Activated naive CD4-positive, alpha-beta T cell treated with anti-CD3 and anti-CD28 coated beads, Interleukin-2, amount 50 U/mL, for 24 hours (primary cell): ENCODE measurements around the gene PRKAG3.

ENCODE experiments used
- H3K27ac Mint-ChIP-seq: one replicate; pipeline ENCODE4 v1.8.0; 2021; ENCODE audit warnings: mild to moderate bottlenecking, mixed read lengths
- H3K27me3 Mint-ChIP-seq: one replicate; pipeline ENCODE4 v1.8.0; 2021; ENCODE audit warnings: mixed read lengths
- H3K36me3 Mint-ChIP-seq: one replicate; pipeline ENCODE4 v1.8.0; 2021; ENCODE audit warnings: mixed read lengths
- H3K4me1 Mint-ChIP-seq: one replicate; pipeline ENCODE4 v1.8.0; 2021; ENCODE audit warnings: mixed read lengths
- H3K4me3 Mint-ChIP-seq: one replicate; pipeline ENCODE4 v1.8.0; 2021; ENCODE audit warnings: mild to moderate bottlenecking, mixed read lengths
- H3K9me3 Mint-ChIP-seq: one replicate; pipeline ENCODE4 v1.8.0; 2021; ENCODE audit warnings: mixed read lengths

PRKAG3 gene

DNA sequence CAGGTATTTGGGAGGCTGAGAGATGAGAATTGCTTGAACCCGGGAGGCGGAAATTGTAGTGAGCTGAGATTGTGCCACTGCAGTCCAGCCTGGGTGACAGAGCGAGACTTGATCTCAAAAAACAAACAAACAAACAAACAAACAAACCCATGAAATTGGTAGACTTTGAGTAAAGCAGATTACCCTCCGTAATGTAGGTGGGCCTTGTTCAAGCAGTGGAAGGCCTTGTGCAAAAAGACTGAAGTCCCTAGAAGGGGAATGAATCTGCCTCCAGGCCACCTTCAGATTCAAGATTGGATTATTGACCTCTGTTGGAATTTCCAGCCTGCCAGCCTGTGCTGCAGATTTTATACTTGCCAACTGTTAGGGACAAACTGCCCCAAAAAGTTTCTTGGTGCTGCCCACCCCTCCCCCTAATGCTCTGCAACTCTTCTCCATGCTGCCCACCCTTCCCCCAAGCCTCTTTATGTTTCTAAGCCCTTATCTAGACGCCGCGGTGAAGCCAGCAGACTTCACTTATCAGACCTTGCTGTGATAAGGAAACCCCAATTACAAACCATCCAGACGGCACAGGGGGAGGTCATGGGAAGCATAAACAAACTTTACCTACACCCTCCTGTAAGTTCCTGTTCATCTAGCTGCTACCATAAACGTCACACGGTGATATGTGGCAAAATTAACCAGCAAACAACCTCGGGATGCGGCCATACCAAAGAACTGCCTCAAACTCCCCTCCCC, 32.7 kb downstream of the PRKAG3 start:
- Mint-ChIP-seq H3K27ac (no peak overlapping the region), H3K9me3 (no peaks in the 10 kb centered on the region), H3K27me3 (peaks cover 15% of the 10 kb centered on the region), H3K4me3 (no peak overlapping the region), H3K4me1 (no peaks in the 10 kb centered on the region), H3K36me3 (no peaks in the 10 kb centered on the region)

- H3K27me3 Mint-ChIP-seq = peaks cover 13% of the 10 kb centered on the region
- H3K4me3 Mint-ChIP-seq = no peak overlapping the region
- H3K27ac Mint-ChIP-seq = no peak overlapping the region
- no peaks in the 10 kb centered on the region for H3K9me3 Mint-ChIP-seq
- no peaks in the 10 kb centered on the region for H3K4me1 Mint-ChIP-seq
- H3K36me3 Mint-ChIP-seq = no peaks in the 10 kb centered on the region
These were observed 34.9 kb downstream of the PRKAG3 start for GRCh38 chr2:218796691-218797090.

DNA sequence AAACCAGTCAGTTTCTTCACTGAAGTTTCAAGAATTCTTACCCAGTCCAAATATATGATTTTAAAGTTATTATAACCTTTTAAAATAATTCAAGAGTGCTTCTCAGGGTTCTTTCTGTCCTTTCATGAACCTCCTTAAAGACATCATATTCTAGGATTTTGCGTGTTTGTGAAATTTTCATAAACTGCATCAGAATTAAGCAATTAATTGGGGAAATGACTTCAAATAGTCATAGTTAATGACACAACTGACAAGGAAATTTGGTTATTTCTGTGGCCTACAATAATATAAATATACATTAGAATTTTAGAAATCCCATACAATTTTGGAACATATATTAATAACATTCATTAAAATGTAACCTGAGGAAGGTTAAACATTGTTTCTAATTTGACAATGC, 39.2 kb downstream of the PRKAG3 start:
- Mint-ChIP-seq H3K36me3 (peaks cover 7% of the 10 kb centered on the region), H3K27me3 (peaks cover 13% of the 10 kb centered on the region), H3K9me3 (no peaks in the 10 kb centered on the region), H3K4me3 (no peak overlapping the region), H3K27ac (no peak overlapping the region), H3K4me1 (no peaks in the 10 kb centered on the region)

DNA sequence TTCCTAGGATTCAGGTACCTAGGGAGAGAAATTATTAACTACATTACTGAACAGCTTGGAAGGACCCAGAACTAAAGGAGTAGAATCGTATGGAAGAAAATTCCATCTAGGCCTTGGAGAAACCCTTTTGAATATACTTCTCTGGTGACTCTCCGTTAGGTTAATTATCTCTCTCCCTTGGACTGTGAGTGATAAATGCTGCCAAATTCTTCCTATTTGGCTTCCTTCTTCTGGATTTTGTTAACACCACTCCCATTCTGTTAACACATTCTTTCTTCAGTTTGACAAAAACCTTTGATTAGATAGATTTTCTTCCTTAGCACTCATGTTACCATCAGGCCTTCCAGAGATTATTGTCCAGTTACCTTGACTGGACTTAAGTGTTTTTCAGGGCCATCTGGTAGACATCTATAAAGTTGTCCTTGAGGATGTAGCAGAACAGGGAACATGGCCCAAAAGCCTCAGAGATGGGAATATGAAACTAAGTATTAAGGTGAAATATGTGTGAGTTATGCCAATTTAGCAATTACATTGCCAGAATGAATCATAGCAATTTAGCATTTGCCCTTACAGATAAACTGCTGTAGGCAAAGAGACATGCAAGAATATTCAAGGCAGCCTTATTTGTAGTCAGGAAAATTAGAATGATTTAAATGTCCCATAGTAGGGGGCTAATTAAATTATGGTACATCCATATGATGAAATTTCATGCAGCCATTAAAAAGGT, 42.9 kb downstream of the PRKAG3 start:
- peaks cover 7% of the 10 kb centered on the region for H3K36me3 Mint-ChIP-seq
- H3K4me1 Mint-ChIP-seq = no peaks in the 10 kb centered on the region
- peaks cover 26% of the 10 kb centered on the region for H3K27me3 Mint-ChIP-seq
- H3K4me3 Mint-ChIP-seq = no peak overlapping the region
- H3K27ac Mint-ChIP-seq = no peak overlapping the region
- H3K9me3 Mint-ChIP-seq = no peaks in the 10 kb centered on the region

- Mint-ChIP-seq H3K4me3 (no peak overlapping the region), H3K27ac (no peak overlapping the region), H3K36me3 (peaks cover 7% of the 10 kb centered on the region), H3K4me1 (peaks cover 4% of the 10 kb centered on the region), H3K9me3 (no peaks in the 10 kb centered on the region), H3K27me3 (peaks cover 38% of the 10 kb centered on the region)
These were observed 45.5 kb downstream of the PRKAG3 start for GRCh38 chr2:218786133-218786532.

DNA sequence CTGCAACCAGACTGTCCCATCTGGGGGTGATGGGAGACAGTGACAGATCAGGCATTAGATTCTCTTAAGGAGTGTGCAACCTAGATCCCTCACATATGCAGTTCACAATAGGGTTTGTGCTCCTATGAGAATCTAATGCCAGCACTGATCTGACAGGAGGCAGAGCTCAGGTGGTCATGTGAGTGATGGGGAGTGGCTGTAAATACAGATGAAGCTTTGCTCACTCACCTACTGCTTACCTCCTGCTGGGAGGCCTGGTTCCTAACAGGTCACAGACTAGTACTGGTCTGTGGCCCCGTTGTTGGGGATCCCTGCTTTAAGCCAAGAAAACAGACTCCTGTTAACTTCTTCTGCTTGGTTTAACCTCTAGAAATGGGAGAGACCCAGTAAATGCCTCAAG, 46.5 kb downstream of the PRKAG3 start:
- Mint-ChIP-seq H3K4me3 (no peak overlapping the region), H3K4me1 (peaks cover 6% of the 10 kb centered on the region), H3K36me3 (peaks cover 9% of the 10 kb centered on the region), H3K27ac (no peak overlapping the region), H3K9me3 (no peaks in the 10 kb centered on the region), H3K27me3 (peaks cover 43% of the 10 kb centered on the region)

GRCh38 chr2:218783688-218784087, 47.9 kb downstream of the PRKAG3 start:
- Mint-ChIP-seq H3K27me3 (peaks cover 51% of the 10 kb centered on the region), H3K36me3 (peaks cover 19% of the 10 kb centered on the region), H3K9me3 (peaks cover 5% of the 10 kb centered on the region), H3K4me3 (no peak overlapping the region), H3K4me1 (peaks cover 6% of the 10 kb centered on the region), H3K27ac (no peak overlapping the region)

DNA sequence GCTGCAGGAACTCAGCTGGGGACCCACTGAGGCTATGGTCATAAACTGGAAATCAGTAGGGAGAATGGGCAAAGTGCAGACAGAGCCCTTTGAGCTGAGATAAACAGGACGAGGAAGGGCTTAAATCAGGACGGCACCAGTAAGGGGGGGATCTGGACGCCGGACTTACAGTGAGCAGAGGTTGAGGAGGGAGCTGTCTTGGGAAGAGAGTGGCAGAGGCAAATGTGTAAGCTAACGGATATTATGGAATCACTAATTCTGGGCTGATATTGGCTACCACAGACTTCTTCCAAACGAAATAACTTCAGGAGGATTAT, 49.1 kb downstream of the PRKAG3 start:
- Mint-ChIP-seq H3K27ac (no peak overlapping the region), H3K9me3 (peaks cover 5% of the 10 kb centered on the region), H3K36me3 (peaks cover 15% of the 10 kb centered on the region), H3K4me1 (peaks cover 6% of the 10 kb centered on the region), H3K27me3 (peaks cover 48% of the 10 kb centered on the region), H3K4me3 (no peak overlapping the region)

DNA sequence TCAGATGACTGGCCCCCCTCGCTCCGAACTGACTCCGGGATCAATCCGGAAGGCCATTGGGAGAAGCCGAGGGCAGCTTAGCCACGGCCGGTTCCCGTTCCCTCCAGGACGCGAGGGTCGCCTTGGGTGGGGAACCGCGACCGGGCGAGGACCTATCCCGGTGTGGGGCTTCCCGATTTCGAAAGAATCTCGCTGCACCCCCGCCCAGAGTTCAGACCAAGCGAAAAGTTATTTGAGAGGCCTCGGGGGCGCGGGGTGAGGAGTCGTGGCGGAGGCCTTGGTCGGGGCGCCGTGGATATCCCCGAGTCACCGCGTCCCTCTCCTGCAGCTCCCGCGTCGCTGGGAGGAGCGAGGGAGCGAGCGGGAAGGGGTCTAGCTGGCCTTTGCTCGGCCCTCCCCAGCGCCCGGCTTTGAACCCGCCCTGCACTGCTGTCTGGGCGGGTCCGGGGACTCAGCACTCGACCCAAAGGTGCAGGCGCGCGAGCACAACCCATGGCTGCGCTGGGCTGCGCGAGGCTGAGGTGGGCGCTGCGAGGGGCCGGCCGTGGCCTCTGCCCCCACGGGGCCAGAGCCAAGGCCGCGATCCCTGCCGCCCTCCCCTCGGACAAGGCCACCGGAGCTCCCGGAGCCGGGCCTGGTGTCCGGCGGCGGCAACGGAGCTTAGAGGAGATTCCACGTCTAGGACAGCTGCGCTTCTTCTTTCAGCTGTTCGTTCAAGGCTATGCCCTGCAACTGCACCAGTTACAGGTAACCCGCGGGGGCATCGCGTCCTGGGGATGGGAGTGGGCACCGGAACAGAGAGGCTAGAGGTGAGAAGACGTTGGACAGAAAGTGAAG, 49.7 kb downstream of the PRKAG3 start, which contains the start of gene CYP27A1:
CYP27A1 (plus strand) TSS at position 457 of the 837 bp plus-strand sequence; CDS start at position 493, 36 bp downstream.
- H3K4me1 Mint-ChIP-seq = peaks cover 6% of the 10 kb centered on the region
- H3K4me3 Mint-ChIP-seq = peak within 1 kb of the TSS; percentile 38
- peaks cover 20% of the 10 kb centered on the region for H3K36me3 Mint-ChIP-seq
- no peak within 1 kb of the TSS for H3K27ac Mint-ChIP-seq
- peaks cover 5% of the 10 kb centered on the region for H3K9me3 Mint-ChIP-seq
- H3K27me3 Mint-ChIP-seq = peaks cover 48% of the 10 kb centered on the region

DNA sequence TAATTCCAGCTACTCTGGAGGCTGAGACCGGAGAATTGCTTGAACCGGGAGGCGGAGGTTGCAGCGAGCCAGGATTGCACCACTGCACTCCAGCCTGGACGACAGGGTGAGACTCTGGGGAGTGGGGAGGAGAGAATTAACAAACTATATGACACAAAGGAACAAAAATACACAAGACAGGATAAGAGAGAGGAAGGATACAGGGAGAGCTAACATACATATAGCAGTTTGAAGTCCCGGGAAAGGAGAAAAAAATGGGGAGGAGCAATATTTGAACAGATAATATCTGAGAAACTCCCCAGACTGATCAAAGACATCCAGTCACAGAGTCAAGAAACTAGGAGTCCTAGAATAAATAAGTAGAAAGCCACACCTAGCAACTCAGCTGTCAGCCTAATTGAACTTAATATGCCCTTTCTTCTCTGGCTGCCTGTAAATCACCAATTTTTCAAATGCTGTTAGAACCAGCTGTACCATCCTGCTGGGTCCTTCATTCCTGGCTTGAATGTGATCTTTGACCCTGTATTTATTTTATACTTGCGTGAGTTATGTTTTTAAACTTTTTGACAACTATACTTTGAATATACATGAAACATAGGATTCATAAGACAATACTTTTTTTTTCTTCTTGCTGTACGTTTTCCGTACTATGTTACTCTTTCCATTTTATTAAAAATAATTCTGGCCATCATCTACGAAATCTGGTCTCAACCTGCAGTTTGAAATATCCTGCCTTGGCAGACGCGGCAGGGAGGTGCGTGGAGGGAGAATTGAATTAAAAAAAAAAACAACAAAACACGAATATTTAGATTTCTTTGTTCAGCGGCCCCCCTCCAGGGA, 50.5 kb downstream of the PRKAG3 start:
- peaks cover 23% of the 10 kb centered on the region for H3K36me3 Mint-ChIP-seq
- H3K4me1 Mint-ChIP-seq = peaks cover 6% of the 10 kb centered on the region
- peaks cover 47% of the 10 kb centered on the region for H3K27me3 Mint-ChIP-seq
- H3K9me3 Mint-ChIP-seq = peaks cover 7% of the 10 kb centered on the region
- H3K4me3 Mint-ChIP-seq = peak overlapping the region; percentile 38
- no peak overlapping the region for H3K27ac Mint-ChIP-seq

DNA sequence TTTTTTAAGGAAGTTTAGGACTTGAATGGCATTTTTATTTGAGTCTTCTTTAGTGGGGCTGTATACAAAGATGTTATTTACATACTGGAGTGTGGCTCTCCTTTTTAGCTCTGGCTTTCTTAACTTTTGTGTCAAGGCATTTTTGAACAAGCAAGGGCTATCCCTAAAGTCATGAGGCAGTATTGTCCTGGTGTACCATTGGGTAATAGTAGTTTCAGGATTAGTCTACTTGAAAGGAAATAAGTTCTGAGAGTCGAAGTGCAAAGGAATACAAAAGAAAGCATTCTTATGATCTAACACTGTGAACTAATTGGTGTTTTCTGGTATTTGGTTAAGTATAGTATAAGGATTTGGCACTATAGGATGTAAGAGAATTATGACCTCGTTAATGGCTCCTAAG, 51.6 kb downstream of the PRKAG3 start:
- H3K27me3 Mint-ChIP-seq = peaks cover 39% of the 10 kb centered on the region

DNA sequence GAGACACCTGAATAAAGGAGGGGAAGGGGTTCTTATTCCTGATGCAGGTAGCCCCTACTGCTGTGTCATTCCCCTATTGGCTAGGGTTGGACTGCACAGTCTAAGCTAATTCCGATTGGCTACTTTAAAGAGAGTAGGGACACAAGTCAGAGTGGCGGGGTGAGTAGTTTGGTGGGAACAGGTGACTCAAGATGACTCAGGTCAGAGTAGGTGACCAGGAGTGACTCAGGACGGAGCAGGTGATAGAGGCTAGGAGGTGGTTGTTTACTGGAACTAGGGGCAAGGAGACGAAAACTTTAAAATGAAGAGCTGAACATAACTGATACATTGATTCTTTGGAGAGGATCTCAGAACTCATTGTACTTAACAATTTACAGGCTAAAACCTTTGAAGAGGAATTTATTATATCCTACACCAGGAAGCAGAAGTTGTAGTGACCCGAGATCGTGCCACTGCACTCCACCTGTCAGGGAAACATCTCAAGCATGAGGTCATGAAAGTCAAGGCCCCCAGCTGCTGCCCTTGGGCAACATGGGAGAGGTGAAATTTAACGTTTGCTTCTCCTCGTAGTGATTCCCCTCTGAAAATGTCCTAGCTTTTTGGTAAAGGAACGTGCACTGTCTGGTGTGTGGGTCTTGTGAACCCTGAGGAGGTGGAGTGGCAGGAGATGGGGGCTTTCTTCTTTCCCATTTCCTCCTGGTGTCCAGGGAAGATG, 54.2 kb downstream of the PRKAG3 start:
- H3K27me3 Mint-ChIP-seq = peaks cover 25% of the 10 kb centered on the region
- no peak overlapping the region for H3K4me3 Mint-ChIP-seq
- peaks cover 33% of the 10 kb centered on the region for H3K36me3 Mint-ChIP-seq
- H3K4me1 Mint-ChIP-seq = peaks cover 6% of the 10 kb centered on the region
- H3K9me3 Mint-ChIP-seq = peaks cover 10% of the 10 kb centered on the region
- no peak overlapping the region for H3K27ac Mint-ChIP-seq

More for the DNA sequence above, 51.6 kb downstream of the PRKAG3 start:
- Mint-ChIP-seq H3K4me1 (peaks cover 6% of the 10 kb centered on the region), H3K36me3 (peaks cover 25% of the 10 kb centered on the region), H3K27ac (no peak overlapping the region), H3K9me3 (peaks cover 10% of the 10 kb centered on the region), H3K4me3 (no peak overlapping the region)

DNA sequence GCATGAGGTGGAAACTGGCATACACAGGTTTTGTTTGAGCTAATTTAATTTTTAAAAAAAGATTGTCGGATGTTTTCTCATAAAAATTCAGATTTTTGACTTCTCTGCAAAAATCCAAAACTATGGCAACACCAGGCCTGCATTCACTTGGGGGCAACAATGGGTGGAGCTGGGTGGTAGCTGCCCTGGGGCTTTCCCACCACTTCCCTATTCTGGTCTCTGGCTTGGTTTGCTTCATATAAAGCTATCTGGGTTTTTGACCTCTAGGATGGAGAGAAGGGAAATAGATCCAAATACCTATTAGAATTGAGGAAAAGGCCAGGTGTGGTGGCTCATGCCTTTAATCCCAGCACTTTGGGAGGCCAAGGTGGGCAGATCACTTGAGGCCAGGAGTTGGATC, 55.1 kb downstream of the PRKAG3 start:
- Mint-ChIP-seq H3K27ac (no peak overlapping the region), H3K4me1 (peaks cover 5% of the 10 kb centered on the region), H3K9me3 (peaks cover 10% of the 10 kb centered on the region), H3K27me3 (peaks cover 23% of the 10 kb centered on the region), H3K36me3 (peaks cover 40% of the 10 kb centered on the region), H3K4me3 (no peak overlapping the region)

GRCh38 chr2:218773881-218774280, 57.7 kb downstream of the PRKAG3 start:
- Mint-ChIP-seq H3K4me3 (no peak overlapping the region), H3K4me1 (no peaks in the 10 kb centered on the region), H3K27me3 (peaks cover 2% of the 10 kb centered on the region), H3K27ac (no peak overlapping the region), H3K9me3 (peaks cover 7% of the 10 kb centered on the region), H3K36me3 (peaks cover 34% of the 10 kb centered on the region)
